AG20443 (cell line): ENCODE data around the gene MRPS27.

Experiments used
- DNase-seq: peaks from one replicate; pipeline ENCODE4 v3.0.0; 2012; ENCODE audit warnings: low spot score, mixed read lengths

Gene MRPS27

GRCh38 chr5:72319976-72320752 lies at the start of gene MRPS27, which contains the start of gene PTCD2:
TSS of gene MRPS27 (minus strand) at chr5:72320240. CDS start at chr5:72320221, 19 bp downstream.
TSS of gene PTCD2 (plus strand) at chr5:72320373. CDS start at chr5:72320383, 10 bp downstream.
- DNase-seq: peak; percentile 99

- no peak for DNase-seq
Measured at GRCh38 chr5:72369711-72370110, 49.7 kb upstream of the MRPS27 start.

GRCh38 chr5:72369301-72369700 lies 49.3 kb upstream of the MRPS27 start:
- no peak for DNase-seq

GRCh38 chr5:72368271-72368670 lies 48.2 kb upstream of the MRPS27 start:
- DNase-seq: no peak

- peak; percentile 62 for DNase-seq
Measured at GRCh38 chr5:72366324-72366976, 46.4 kb upstream of the MRPS27 start.

- no peak for DNase-seq
Measured at GRCh38 chr5:72364951-72365350, 44.9 kb upstream of the MRPS27 start.

- no peak for DNase-seq
Measured at GRCh38 chr5:72364171-72364570, 44.1 kb upstream of the MRPS27 start.

- peak; percentile 50 for DNase-seq
Measured at GRCh38 chr5:72363166-72363802, 43.2 kb upstream of the MRPS27 start.

- DNase-seq: no peak
Measured at GRCh38 chr5:72359886-72360285, 39.8 kb upstream of the MRPS27 start.

GRCh38 chr5:72358925-72359324 lies 38.9 kb upstream of the MRPS27 start:
- no peak for DNase-seq

GRCh38 chr5:72356361-72356760 lies 36.3 kb upstream of the MRPS27 start:
- DNase-seq: no peak

GRCh38 chr5:72355706-72356299 lies 35.8 kb upstream of the MRPS27 start:
- DNase-seq: peak; percentile 69

- DNase-seq: peak; percentile 48
Measured at GRCh38 chr5:72353046-72353445, 33.0 kb upstream of the MRPS27 start.

- no peak for DNase-seq
Measured at GRCh38 chr5:72352616-72353015, 32.6 kb upstream of the MRPS27 start.

- DNase-seq: no peak
Measured at GRCh38 chr5:72351376-72351775, 31.3 kb upstream of the MRPS27 start.

- DNase-seq: peak; percentile 81
Measured at GRCh38 chr5:72347801-72348308, 27.8 kb upstream of the MRPS27 start.

GRCh38 chr5:72346398-72346797 lies 26.4 kb upstream of the MRPS27 start:
- no peak for DNase-seq

- no peak for DNase-seq
Measured at GRCh38 chr5:72338689-72339209, 18.7 kb upstream of the MRPS27 start.

- DNase-seq: no peak
Measured at GRCh38 chr5:72337159-72337558, 17.1 kb upstream of the MRPS27 start.

GRCh38 chr5:72330712-72331111 lies 10.7 kb upstream of the MRPS27 start:
- DNase-seq: no peak

- peak; percentile 44 for DNase-seq
Measured at GRCh38 chr5:72328172-72328571, 8.1 kb upstream of the MRPS27 start.

GRCh38 chr5:72326306-72326649 lies 6.2 kb upstream of the MRPS27 start:
- DNase-seq: no peak
